Erythroblast (primary cell): ENCODE data around the gene PEDS1.
"Not testable (repeated sequence)": the region's sequence is repeated elsewhere in the genome, so short reads cannot be mapped to it uniquely, and the experiment has no call there.

ENCODE experiments used
- GATA1 ChIP-seq: IDR thresholded peaks from 2 replicates; pipeline ENCODE4 v1.6.1; 2011; ENCODE audit warnings: low read depth, mild to moderate bottlenecking, control low read depth, low read length, moderate library complexity
- POLR2A ChIP-seq: IDR thresholded peaks from 2 replicates; pipeline ENCODE4 v1.6.1; 2011; ENCODE audit warnings: mild to moderate bottlenecking, low read length

- not testable (repeated sequence) for TF ChIP-seq POLR2A, GATA1
These were observed 48.2 kb upstream of the PEDS1 start for GRCh38 chr20:50201710-50202109.
